HG02885 (cell line): ENCODE results near the gene NFATC1.

Experiments
- ATAC-seq: cut with Tn5 transposase; IDR thresholded peaks from one replicate; pipeline ENCODE4 v1.9.1; 2021; ENCODE audit warnings: mild to moderate bottlenecking; ENCODE audit not compliant: unreplicated experiment, poor library complexity

The NFATC1 gene

GRCh38 chr18:79483971-79484491, 88.3 kb downstream of the NFATC1 start:
- no peak for ATAC-seq

GRCh38 chr18:79484661-79485621, 89.2 kb downstream of the NFATC1 start:
- ATAC-seq: no peak

GRCh38 chr18:79485788-79486355, 90.1 kb downstream of the NFATC1 start:
- ATAC-seq: no peak

GRCh38 chr18:79486356-79487182, 90.8 kb downstream of the NFATC1 start:
- ATAC-seq: no peak

GRCh38 chr18:79487183-79487800, 91.6 kb downstream of the NFATC1 start:
- no peak for ATAC-seq

- ATAC-seq: no peak
Observed at GRCh38 chr18:79487801-79488201, 92.1 kb downstream of the NFATC1 start.

GRCh38 chr18:79488311-79489050, 92.8 kb downstream of the NFATC1 start:
- ATAC-seq: no peak

GRCh38 chr18:79489051-79489898, 93.5 kb downstream of the NFATC1 start:
- no peak for ATAC-seq

- no peak for ATAC-seq
Observed at GRCh38 chr18:79489899-79490625, 94.3 kb downstream of the NFATC1 start.

- ATAC-seq: no peak
Observed at GRCh38 chr18:79490626-79491041, 94.9 kb downstream of the NFATC1 start.

- ATAC-seq: no peak
Observed at GRCh38 chr18:79491081-79491551, 95.4 kb downstream of the NFATC1 start.

GRCh38 chr18:79493211-79493800, 97.6 kb downstream of the NFATC1 start:
- no peak for ATAC-seq

- ATAC-seq: no peak
Observed at GRCh38 chr18:79493801-79494211, 98.1 kb downstream of the NFATC1 start.

- no peak for ATAC-seq
Observed at GRCh38 chr18:79494936-79495335, 99.2 kb downstream of the NFATC1 start.

- ATAC-seq: no peak
Observed at GRCh38 chr18:79495591-79496071, 99.9 kb downstream of the NFATC1 start.

- ATAC-seq: no peak
Observed at GRCh38 chr18:79496237-79496977, 100.7 kb downstream of the NFATC1 start.
